Neural progenitor cell (in vitro differentiated cells): ENCODE data around the gene HCN1.

ENCODE experiments used
- CTCF ChIP-seq: fragments of 200-600 bp; sonication (generic); IDR thresholded peaks from 2 replicates; pipeline ENCODE4 v1.5.1; 2017; ENCODE audit warnings: antibody characterized with exemption, mild to moderate bottlenecking
- EZH2 ChIP-seq: fragments of 200-600 bp; sonication (generic); IDR thresholded peaks from 2 replicates; pipeline ENCODE4 v1.6.1; 2017; ENCODE audit warnings: antibody characterized with exemption, mild to moderate bottlenecking, moderate library complexity
- EZH2phosphoT487 ChIP-seq: fragments of 200-600 bp; sonication (generic); IDR thresholded peaks from 2 replicates; pipeline ENCODE4 v1.6.1; 2017; ENCODE audit warnings: antibody characterized with exemption

DNA sequence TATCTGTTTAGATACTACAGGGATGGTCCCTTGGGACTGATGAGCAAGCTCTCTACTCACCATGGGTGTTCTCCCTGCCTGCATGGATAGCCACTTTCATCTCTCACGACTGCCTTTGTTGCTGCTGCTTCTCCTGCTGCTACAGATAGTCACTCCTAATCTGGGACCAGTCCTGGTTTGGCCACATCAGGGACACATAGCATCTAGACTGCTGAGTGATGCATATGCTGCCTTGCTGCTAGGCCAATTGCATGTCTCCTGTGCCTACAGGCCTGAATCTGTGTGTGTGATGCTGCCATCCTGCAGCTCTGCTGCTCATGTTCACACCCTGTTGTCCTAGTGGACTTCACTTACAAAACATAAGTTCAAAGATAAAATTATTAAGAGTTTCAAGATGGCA, 297.1 kb downstream of the HCN1 start:
- TF ChIP-seq CTCF = no peak
- no peak for TF ChIP-seq EZH2phosphoT487
- TF ChIP-seq EZH2 = no peak
